HG03025 (cell line): ENCODE measurements around the gene TP53BP2.

Experiments used
- ATAC-seq: cut with Tn5 transposase; IDR thresholded peaks from one replicate; pipeline ENCODE4 v1.9.1; 2021; ENCODE audit warnings: mild to moderate bottlenecking, moderate library complexity; ENCODE audit not compliant: unreplicated experiment, low FRiP score

TP53BP2 gene

DNA sequence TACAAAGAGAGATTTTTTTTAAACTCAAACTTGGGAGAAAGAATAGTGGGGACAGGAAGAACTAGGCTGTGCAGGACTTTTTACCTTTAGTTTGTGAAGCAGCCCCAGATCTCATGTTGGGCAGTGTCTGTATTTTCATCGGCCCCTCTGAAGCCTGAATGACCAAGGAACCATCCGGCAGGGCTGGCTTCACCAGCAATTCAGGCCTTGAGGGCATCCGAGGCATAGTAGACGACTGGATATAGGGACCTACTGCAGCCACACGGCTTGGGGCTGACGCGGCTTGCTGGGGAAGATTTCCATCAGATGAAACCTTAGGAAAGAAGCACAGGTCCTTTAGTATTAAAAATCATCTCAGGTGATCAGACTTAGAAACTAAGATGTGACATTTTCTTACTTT lies 43.7 kb downstream of the TP53BP2 start:
- no peak for ATAC-seq

DNA sequence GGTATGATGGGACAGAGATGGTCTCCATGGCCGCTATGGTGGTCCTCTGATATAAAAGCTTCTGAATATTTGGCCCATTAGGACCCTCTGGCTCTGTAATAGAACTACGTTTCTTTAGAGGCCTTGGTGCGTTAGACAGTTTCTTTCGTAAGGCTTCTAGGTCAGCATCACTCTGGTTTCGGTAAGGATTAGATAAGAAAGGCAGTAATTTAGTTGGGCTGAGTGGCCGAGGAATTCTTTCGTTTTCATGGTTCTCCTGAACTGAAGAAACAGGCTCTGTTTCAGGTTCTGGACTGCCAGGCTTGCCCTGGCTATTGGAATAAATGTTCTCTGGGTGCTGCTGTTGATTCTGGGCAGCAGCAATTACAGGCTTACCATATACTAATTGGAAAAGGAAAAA lies 49.5 kb downstream of the TP53BP2 start:
- ATAC-seq, result no peak

DNA sequence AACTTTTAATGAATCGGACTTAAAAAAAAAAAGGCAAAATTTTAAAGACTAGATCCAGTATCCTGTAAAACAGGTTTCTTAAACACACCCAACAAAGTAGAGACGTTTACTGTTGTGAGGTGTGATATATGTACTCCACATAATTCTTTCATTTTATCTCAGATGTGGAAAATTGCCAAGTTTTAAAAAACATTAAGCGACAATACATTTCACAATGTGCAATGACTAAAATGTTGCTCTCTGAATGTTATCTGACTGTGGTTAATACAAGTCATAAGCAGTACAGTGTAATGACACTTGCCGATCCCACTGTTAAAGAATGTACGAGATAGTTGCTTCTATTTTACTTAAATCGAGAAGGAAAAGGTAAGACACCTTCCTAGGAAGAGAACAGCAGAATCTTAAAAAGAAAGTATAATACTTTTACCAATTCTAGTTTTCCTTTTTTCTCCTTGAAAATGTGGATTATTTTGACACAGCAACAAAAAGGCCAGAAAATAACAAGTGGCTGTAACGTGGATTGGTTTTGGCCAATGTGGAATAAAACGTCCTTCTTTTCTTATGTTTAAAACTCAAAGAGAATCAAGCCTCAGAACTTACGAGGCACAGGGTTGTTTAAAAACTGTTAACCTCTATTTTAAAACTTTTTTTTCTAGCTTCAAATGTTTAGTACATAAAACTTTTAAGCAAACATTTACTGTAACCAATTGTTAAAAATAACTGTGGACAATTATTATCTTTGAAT lies 51.4 kb downstream of the TP53BP2 start:
- no peak for ATAC-seq

DNA sequence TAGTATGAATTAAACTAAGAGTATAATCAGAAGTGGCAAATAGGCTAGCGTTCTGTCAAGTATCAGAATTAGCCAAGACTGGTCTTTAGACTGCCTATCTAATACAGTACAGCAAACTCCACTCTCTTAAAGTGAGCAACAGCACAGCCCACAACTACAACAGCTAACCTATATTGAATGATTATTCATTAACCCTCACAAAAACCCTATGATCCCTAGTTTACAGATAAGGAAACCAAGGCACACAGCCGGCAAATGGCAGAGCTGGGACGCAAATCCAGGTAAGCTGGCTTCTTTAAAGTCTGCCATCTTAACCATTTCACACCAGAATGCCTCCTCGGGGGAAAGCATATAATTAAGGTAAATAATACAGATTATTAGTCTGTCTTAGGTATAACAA lies 52.0 kb downstream of the TP53BP2 start:
- no peak for ATAC-seq

DNA sequence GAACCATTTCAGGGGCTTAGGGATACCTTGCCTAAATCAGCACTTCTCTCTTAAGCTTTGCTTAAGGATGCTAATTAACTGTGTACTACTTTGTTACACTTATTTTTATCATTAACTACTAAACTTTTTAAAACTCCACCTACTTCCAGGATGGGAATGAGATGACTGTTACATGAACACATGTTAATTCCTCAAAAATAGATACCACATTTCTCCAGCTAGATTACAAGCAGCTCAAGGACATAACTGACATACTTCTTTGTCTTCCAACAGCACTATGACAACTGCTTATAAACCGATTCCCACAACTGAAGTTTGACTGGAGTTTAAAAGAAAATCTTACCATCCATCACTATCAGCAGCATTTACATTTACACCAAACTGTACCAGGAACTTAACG lies 53.7 kb downstream of the TP53BP2 start:
- ATAC-seq, result no peak

DNA sequence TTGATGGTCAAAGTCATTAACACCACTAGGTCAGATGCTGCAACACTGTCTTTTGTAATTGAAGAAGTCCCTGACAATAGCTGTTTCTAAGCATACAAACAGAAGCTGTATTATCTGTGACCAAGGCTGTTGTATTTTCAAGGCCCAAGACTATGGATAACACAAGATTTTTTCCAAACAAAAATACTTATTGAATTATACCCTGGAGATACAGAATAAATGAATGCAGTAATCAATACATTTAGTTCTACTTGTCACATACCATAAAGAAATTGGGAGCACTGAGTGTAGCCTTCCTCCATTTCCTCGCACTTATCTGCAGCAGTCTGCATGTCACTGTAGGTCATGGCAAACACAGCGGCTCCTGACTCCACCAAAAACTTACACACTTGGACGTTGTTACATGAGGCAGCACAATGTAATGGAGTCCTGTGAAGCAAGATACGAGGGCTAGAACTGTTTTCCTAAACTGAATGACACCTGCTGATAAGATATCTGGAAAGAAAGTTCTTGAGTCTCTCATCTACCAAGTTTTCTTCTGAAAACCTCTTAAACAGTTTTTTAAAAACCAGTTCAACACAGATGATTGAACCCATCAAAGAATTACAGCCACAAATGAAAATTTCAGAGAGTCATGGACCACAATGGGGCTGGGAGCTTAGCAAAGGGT lies 56.9 kb downstream of the TP53BP2 start:
- ATAC-seq, result no peak

DNA sequence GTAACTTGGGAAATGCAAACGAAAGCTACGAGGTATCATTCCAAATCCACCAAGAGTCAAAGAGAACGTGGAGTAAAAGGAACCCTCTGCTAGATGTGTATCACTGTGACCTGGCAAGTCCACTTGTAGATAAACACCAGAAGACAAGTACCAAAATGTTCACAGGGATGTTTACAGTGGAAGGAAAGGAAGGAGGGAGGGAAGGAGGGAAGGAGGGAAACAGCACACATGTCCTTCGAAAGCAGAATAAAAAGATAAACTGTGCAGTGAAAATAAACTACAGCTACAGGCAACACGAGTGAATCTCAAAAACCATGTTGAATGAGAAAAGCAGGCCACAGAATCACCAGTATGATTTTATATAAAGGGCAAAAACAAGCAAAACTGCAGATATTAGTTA lies 59.9 kb downstream of the TP53BP2 start:
- ATAC-seq, result no peak

DNA sequence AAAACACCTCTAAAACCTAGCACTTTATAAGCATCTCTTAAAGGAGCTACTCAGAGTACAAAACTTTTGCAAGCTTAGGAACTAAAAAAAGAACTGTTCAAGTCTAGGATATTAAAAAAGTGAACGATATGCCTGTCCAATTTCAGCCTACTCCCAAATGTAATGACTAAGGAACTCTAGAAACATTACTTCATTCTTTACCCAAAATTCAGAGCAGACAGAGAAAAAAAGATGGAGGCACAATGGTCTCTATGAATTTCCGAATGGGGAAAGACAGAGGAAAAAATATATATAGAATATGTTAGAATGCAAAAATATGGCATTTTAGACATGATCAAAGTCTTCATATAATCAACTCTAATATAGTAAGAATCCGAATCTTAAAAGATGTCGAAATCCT lies 61.2 kb downstream of the TP53BP2 start:
- no peak for ATAC-seq

DNA sequence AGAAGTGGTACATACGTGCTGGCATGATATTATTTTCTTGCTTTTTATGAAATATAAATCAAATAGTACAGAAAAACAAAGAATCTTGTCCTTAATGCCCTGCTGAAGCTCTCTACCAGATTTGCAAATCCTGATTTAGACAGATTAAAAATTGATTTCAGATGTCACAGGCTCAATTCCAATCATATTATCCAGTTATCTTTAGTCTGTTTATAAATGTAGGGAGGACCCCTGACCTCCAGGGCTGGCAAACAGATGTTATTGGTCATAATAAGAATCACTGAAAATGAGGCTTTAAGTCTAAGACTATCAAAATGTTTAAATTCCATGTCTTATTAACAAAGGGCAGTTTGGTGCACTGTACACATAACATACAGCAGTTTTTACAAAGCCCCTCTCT lies 62.1 kb downstream of the TP53BP2 start:
- no peak for ATAC-seq

DNA sequence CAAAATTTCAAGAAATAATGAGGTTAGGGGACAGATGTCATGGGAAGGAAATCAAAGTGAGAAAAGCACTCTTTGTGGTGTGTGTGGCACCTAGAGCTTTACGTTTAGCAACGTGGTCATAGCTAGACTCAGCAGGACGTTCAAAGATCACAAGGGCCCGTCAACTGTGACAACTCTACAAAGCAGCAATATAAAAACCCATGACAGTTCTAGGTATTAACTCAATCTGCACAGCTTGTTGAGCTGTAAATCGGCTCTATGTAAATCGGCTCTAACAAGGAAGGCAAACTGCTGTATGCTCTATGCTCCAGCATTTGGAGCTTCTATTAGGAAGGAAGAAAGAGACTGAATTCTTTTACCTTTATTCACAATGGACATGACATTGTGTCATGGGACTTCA lies 64.8 kb downstream of the TP53BP2 start:
- no peak for ATAC-seq

DNA sequence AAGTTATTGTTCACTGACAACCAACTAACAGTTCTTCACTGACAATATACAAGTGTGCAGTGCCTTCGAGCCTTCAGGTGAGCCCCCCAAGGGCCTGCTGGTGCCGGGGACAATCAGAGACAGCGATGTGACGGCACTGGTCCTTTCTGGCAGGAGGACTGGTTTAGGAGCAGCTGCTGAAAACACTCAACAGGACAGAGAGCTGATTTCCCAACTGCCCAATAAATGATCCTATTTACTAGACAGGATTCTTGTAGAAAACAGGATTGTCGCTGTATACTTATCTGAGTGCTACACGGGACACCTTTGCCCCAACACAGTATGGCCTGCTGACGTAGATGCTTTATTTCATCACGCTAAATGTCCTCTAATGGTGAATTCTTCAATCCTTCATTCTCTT lies 65.4 kb downstream of the TP53BP2 start:
- no peak for ATAC-seq

DNA sequence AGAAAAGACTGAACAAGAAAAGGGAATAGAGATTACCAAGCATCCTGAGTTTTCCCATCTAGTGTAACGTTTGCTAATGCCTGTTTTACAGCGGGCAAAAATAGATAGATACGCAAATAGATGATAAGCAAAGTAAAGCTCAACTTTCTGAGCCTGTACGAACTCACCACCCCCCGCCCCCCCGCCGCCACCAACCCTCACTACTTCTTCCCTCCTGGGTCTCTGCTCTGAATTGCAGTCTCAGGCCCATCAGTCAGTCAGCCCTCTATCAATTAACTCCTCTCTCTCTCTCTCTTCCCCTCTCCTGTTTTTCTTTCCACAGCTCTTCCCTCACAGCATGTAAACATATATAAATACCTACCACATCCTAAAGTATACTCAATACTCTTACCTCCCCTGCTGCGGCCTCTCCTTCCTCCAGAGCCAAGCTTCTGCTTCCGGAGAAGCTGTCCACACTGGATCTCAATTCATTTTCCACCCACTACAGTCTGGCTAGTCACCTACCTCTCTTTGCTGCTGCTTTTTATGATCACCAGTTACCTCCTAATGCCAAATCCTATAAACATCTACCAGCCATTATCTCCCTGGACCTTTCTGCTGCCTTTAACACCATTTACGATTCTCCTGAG lies 68.8 kb downstream of the TP53BP2 start:
- ATAC-seq, result no peak

DNA sequence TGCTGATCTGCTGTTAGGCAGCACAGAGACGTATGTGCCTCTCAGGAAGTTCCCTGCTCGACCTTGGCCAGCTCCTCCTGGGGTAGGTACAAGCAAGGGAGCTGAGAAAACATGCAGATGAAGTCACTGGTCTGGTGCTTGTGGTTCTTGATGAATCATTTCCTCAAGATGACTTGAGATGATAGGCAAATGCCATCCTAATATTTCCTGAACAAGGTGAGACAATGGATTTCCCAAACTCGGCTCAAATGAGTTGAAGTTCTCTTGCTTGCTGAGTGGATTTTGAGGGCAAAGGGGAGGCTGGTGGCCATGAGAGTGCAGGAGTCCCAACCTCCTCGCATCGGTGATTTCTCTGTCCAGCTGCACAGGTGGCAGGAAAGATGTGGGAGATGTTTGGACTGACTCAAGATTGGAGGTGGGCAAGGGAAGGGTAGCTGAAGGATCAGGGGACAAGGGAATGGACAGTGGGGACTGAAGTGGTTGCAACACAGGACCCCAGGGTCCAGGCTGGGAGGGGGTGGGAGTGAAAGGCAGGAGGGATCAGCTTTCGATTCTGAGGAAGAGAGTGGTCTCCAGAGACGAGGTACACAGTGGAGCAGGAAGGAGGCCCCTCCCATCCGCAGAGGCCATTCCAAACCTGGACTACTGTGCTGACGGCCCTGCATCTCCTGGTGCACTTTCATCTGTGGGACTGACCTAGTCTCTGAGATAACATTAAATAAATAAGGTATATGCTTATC lies 69.5 kb downstream of the TP53BP2 start:
- ATAC-seq, result no peak

DNA sequence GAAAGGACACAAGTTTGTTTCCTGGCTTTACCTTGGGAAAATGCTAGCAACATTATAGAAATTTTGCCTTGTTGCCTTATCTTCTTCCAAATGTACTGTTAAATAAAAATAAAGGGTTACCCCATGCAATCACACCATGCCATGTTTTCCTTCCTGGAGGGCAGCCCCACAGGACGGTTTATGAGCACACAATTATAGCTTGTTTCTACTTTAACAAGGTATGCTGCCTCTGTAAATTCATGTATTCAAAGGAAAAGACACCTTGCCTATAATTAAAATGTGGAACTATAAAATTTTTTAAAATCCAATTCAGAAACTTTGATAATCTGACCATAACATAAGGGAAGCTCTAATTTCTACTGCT lies 70.1 kb downstream of the TP53BP2 start:
- ATAC-seq, result no peak

DNA sequence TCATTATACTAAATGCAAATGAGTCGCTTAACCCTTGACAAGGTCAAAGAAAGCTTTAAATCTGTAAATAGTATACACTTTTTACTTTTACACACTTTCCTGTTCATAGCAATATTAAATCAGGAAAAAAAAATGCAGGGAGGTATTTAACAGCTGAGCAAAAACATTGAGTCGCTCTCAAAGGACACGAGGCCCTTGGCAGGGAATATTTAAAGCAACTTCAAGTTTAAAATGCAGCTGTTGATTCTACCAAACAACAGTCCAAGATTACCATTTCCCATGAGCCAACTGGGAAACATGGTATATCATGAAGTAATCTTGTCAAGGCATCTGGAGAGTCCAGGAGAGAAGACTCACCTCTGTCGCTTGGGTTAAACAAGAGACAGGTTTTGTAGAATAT lies 70.7 kb downstream of the TP53BP2 start:
- ATAC-seq, result no peak

DNA sequence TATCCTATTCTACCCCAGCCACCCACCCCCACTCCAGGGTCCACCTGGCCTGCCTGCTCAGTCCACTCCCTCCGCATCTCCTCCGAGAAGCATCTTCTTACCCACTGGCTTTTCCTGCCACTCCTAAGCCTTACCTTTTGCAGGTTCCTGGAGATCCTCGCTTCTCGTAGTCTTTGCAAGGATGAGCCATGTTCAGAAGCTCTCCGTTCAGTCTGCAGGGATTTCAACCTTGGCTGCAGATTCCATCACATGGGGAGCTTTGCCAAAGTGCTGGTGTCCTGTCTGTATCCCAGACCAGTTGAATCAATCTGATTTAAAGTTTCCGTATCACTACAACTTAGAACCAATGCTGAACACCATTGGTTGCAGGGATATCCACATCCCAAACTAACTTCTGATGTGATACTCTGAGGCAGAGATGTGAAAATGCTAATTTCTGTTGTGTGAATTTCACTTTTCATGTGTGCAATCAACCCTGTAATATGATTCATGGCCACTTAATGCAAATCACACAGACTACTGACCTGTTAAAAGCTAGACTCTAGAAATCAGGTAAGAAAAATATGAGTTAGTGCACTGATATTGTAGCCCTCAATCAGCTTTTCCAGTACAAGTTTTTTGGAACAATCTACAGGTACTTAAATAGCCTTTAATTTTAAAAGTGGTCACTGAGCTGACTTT lies 71.5 kb downstream of the TP53BP2 start:
- no peak for ATAC-seq

DNA sequence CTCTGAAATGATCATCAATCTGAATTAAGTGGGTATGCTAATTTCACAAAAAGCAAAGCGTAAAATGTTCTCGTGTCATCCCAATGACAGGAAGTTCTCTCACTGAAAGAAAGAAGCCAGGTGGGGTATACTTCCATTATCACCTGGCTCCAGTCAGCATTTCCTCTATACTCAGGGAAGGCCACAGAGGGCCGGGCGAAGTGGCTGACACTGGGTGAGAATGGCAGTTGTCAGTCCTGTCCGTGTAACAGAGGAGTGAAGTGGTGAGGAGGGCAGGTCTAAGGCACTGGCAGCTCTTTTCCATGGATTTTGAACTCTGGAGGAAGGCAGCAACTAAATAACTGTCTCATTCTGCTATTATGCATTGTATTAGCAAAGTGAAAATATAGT lies 73.0 kb downstream of the TP53BP2 start:
- no peak for ATAC-seq

DNA sequence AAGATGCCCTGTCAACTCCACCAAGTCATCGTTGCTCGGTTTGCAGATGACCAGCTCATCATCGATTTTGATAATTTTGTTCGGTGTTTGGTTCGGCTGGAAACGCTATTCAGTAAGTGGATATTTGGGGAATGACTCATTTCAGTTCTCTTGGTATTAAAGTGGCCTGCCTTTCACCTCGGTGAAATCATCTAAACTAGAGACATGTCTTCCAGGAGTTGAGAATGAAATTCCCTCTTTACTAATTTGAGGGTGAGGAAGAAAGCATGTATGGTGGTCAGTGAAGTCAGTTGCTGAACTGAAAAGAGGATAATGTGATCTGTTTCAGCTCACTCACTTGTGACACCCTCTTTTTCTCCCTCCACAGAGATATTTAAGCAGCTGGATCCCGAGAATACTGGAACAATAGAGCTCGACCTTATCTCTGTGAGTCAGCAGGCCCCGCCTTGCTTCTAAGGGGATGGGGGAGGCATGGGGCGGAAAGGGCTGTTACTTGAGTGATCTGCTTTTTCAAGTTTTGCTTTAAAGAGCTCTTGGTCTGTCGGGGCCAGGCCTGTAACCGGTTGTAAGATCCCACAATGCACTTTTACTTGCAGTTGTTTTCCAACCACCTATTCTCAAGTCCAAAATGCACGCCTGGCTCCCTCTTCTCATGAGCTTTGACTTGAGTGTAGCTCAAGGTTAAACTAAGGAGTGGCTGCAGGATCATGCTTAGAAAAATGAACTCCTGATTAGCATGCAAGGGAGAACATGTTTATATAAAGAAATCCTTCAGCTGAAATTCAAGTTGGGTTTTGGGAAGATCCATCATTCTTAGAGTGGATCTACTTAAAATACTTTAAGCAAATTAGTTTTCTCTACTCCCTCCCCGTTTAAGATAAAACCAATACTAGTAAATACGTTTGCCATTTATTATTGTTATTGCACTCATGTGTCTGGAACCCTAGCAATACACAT lies 73.7 kb downstream of the TP53BP2 start:
- no peak for ATAC-seq

DNA sequence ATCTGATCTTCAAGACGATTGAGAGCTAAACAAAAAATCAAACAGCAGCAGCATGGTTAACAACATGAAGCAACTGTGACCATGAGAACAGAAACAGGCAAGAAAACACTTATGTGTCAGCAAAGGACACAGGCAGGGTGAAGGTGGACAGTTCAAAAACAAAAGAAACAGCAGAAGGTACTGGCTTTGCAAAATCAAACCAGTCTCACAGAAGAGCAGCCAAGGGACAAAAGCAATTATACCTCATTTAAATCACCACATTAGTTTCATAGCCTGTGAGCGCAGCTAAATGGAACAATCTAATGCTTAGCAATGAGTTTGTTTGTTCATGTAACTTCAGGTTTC lies 74.3 kb downstream of the TP53BP2 start:
- no peak for ATAC-seq
